NT2/D1 (cell line): ENCODE data around the gene COL9A3.

Source experiments
- SUZ12 ChIP-seq: IDR thresholded peaks from 2 replicates; pipeline ENCODE4 v1.6.1; 2011; ENCODE audit not compliant: insufficient read length, insufficient read depth; ENCODE audit errors: extremely low read depth
- YY1 ChIP-seq: IDR thresholded peaks from 2 replicates; pipeline ENCODE4 v1.6.1; 2011; ENCODE audit not compliant: insufficient read length, insufficient read depth
- ZNF274 ChIP-seq: IDR thresholded peaks from 2 replicates; pipeline ENCODE4 v1.6.1; 2011; ENCODE audit warnings: mild to moderate bottlenecking, low read depth, low read length

- no peak for TF ChIP-seq SUZ12
- no peak for TF ChIP-seq ZNF274
- TF ChIP-seq YY1 = no peak
Measured at GRCh38 chr20:62880147-62880934, 63.5 kb downstream of the COL9A3 start.
